Activated CD4-positive, alpha-beta memory T cell treated with anti-CD3 and anti-CD28 coated beads for 36 hours (primary cell): ENCODE measurements around the gene ASIC1. TPM values are rescaled to one million over a fixed set of nuclear protein-coding genes. Genes with fewer than 3 reads are reported as not detected.
A peak's percentile ranks its signal among the peaks of the same experiment; 100 is the strongest.

Experiments used
- CTCF ChIA-PET: fragments of 350-600 bp; sonication (Branson Sonifier 250); formaldehyde crosslinking; loops from one replicate; lab custom pipeline; 2021; ENCODE audit warnings: antibody characterized with exemption, inconsistent platforms; lab: Charles Lee
- POLR2A ChIA-PET: fragments of 350-600 bp; sonication (Branson Sonifier 250); formaldehyde crosslinking; loops from one replicate; lab custom pipeline; 2021; ENCODE audit warnings: antibody characterized with exemption; lab: Charles Lee
- DNase-seq: peaks from one replicate; pipeline ENCODE4 v3.0.0-alpha.2; 2020
- H3K27ac Mint-ChIP-seq: one replicate; pipeline ENCODE4 v1.8.0; 2021; ENCODE audit warnings: mixed read lengths
- H3K27me3 Mint-ChIP-seq: one replicate; pipeline ENCODE4 v1.8.0; 2021; ENCODE audit warnings: mixed read lengths
- H3K36me3 Mint-ChIP-seq: one replicate; pipeline ENCODE4 v1.8.0; 2021; ENCODE audit warnings: mixed read lengths
- H3K4me1 Mint-ChIP-seq: one replicate; pipeline ENCODE4 v1.8.0; 2021; ENCODE audit warnings: low read depth, mixed read lengths
- H3K4me3 Mint-ChIP-seq: one replicate; pipeline ENCODE4 v1.8.0; 2021; ENCODE audit warnings: mild to moderate bottlenecking, mixed read lengths
- H3K9me3 Mint-ChIP-seq: one replicate; pipeline ENCODE4 v1.8.0; 2021; ENCODE audit warnings: mixed read lengths
- intact Hi-C: fragments of 100-400 bp; cut with micrococcal nuclease; formaldehyde crosslinking; loops from one replicate; pipeline ENCODE4 v1.15.1; 2023
- total RNA-seq, 2 experiments: library from RNA; stranded (reverse); gene quantifications; one replicate each; pipeline ENCODE4 v1.2.3, GENCODE V29; 2021

ASIC1 gene
- total RNA-seq, 2 experiments from 2014 or later, result 1.1 to 1.6 TPM

- no peak overlapping the region for H3K27ac Mint-ChIP-seq
- ChIA-PET POLR2A (no interaction called here), CTCF (interaction anchor here (1.2 to 5.2 kb wide), 3 partner anchors 12 to 86 kb away, joined by 4 to 197 read pairs (median 10); no protein-coding TSS in a partner anchor)
- no peaks in the 10 kb centered on the region for H3K9me3 Mint-ChIP-seq
- intact Hi-C loops, result no loop called here
- H3K36me3 Mint-ChIP-seq, result no peaks in the 10 kb centered on the region
- H3K4me1 Mint-ChIP-seq, result peaks cover 16% of the 10 kb centered on the region
- no peak overlapping the region for H3K4me3 Mint-ChIP-seq
- no peak for DNase-seq
- H3K27me3 Mint-ChIP-seq, result peaks cover 56% of the 10 kb centered on the region
Observed at GRCh38 chr12:50052544-50052943, 4.9 kb upstream of the ASIC1 start.

GRCh38 chr12:50052964-50053363 is 4.4 kb upstream of the ASIC1 start:
- H3K27me3 Mint-ChIP-seq, result peaks cover 56% of the 10 kb centered on the region
- intact Hi-C loops, result no loop called here
- CTCF ChIA-PET, result interaction anchor here (0.7 to 5.2 kb wide), 5 partner anchors 13 to 107 kb away, joined by 3 to 197 read pairs (median 10); no protein-coding TSS in a partner anchor
- POLR2A ChIA-PET, result no interaction called here
- H3K9me3 Mint-ChIP-seq, result no peaks in the 10 kb centered on the region
- DNase-seq, result no peak
- H3K27ac Mint-ChIP-seq, result no peak overlapping the region
- H3K36me3 Mint-ChIP-seq, result no peaks in the 10 kb centered on the region
- H3K4me1 Mint-ChIP-seq, result peaks cover 16% of the 10 kb centered on the region
- no peak overlapping the region for H3K4me3 Mint-ChIP-seq

DNA sequence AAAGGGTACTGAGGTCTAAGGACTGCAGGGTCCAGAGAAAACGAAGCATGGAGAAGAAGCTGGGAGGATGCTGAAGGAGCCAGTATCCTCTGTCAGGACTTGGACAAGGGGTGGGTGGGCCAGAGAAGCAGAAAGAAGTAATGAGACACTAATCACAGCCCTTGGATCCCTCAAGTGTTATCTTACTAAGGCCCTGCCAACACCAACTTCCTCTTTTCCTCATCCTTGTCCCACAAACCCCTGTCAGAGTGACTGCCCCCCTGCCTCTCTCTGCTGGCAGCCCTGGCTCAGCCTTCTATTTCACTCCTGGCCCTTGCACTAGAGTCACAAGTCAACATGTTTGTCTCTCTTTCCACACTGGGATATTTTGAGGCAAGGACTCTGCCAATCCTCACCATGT is 3.8 kb upstream of the ASIC1 start:
- peaks cover 58% of the 10 kb centered on the region for H3K27me3 Mint-ChIP-seq
- intact Hi-C loops, result no loop called here

DNA sequence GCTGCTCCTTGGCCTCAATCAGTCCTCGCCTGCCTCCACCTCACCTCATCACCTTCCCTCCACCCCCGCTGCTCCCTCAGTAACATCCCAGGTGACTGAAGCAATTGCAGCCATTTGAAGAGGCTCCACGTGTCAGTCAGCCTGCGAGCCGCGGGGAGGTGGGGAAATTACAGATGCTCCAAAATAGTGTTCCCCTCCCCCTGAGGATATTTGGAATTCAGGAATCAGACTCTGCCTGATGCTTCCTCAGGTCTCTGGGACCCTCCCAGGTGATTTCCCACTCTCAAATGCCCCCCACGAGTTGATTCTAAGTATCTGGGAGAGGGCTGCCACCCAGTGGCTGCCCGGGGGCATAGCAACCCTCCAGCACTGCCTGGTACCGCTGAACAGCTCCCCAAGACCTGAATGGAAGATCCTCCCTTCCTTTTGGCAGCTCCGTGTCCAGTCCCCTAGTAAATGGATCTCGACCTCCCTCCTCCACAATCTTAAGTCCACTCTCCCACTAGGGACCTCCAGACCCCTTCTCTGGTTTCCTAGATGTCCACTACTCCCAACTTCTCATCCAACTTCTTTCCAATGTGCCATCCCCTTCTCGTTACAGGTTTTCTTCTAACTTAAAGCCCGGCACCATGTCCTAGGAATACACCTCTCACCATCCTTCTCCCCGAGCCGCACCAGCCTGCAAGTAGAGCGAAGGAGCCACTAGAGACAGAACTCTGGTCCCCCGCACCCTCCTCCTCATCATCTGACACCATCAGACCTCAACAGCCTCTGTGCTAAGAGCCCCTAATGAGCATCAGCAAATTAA is 1.4 kb upstream of the ASIC1 start:
- intact Hi-C loops, result loop anchor here (1.0 kb wide), 3 partner anchors 17 to 280 kb away; no protein-coding TSS in a partner anchor
- ChIA-PET CTCF (interaction anchor here (0.5 to 5.9 kb wide), 32 partner anchors 8 to 599 kb away, joined by 3 to 197 read pairs (median 4); partner anchors contain the start of genes CERS5, COX14 and RACGAP1), POLR2A (interaction anchor here (0.9 to 1.1 kb wide), 2 partner anchors 13 to 17 kb away, joined by 3 to 4 read pairs; no protein-coding TSS in a partner anchor)
- Mint-ChIP-seq H3K27ac (no peak overlapping the region), H3K36me3 (no peaks in the 10 kb centered on the region), H3K9me3 (no peaks in the 10 kb centered on the region), H3K27me3 (peaks cover 48% of the 10 kb centered on the region), H3K4me1 (peaks cover 24% of the 10 kb centered on the region), H3K4me3 (peak overlapping the region; percentile 31)
- DNase-seq, result peak; percentile 71

More for the DNA sequence above, 3.8 kb upstream of the ASIC1 start:
- Mint-ChIP-seq H3K4me3 (no peak overlapping the region), H3K4me1 (peaks cover 16% of the 10 kb centered on the region), H3K36me3 (no peaks in the 10 kb centered on the region), H3K27ac (no peak overlapping the region), H3K9me3 (no peaks in the 10 kb centered on the region)
- DNase-seq, result no peak
- CTCF ChIA-PET, result interaction anchor here (0.7 to 5.2 kb wide), 5 partner anchors 13 to 108 kb away, joined by 3 to 197 read pairs (median 10); no protein-coding TSS in a partner anchor
- POLR2A ChIA-PET, result no interaction called here

DNA sequence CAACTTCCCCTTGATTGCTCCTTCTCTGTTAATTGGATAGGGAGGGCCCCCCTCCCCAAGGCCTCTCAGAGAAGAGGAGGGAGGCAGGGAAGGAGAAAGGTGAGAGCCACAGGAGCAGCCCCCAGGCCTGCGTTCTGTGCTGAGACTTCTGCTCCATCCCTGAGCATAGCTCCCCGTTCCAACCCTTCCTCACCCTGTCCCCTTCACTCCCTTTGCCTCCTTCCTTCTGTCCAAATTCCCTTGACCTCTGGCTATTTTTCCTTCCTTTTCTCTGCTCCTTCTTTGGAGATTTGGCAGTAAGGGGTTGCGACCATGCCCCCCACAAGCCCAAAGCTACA is 788 bp upstream of the ASIC1 start:
- ChIA-PET CTCF (interaction anchor here (0.5 to 5.9 kb wide), 28 partner anchors 8 to 598 kb away, joined by 3 to 197 read pairs (median 4); partner anchors contain the start of genes CERS5, COX14 and RACGAP1), POLR2A (interaction anchor here (1.1 kb wide), 1 partner anchor 18 kb away, joined by 4 read pairs; no protein-coding TSS in a partner anchor)
- no peak overlapping the region for H3K4me3 Mint-ChIP-seq
- H3K27ac Mint-ChIP-seq, result no peak overlapping the region
- no peak for DNase-seq
- H3K4me1 Mint-ChIP-seq, result peaks cover 24% of the 10 kb centered on the region
- no peaks in the 10 kb centered on the region for H3K9me3 Mint-ChIP-seq
- intact Hi-C loops, result loop anchor here (1.0 kb wide), 3 partner anchors 17 to 280 kb away; no protein-coding TSS in a partner anchor
- no peaks in the 10 kb centered on the region for H3K36me3 Mint-ChIP-seq
- H3K27me3 Mint-ChIP-seq, result peaks cover 46% of the 10 kb centered on the region

- no peaks in the 10 kb centered on the region for H3K36me3 Mint-ChIP-seq
- H3K9me3 Mint-ChIP-seq, result no peaks in the 10 kb centered on the region
- H3K4me1 Mint-ChIP-seq, result peaks cover 24% of the 10 kb centered on the region
- CTCF ChIA-PET, result interaction anchor here (0.6 to 5.9 kb wide), 8 partner anchors 12 to 113 kb away, joined by 3 to 127 read pairs (median 4); no protein-coding TSS in a partner anchor
- DNase-seq, result no peak
- intact Hi-C loops, result no loop called here
- H3K27me3 Mint-ChIP-seq, result peaks cover 36% of the 10 kb centered on the region
- H3K4me3 Mint-ChIP-seq, result peak overlapping the region; percentile 47
- POLR2A ChIA-PET, result no interaction called here
- no peak overlapping the region for H3K27ac Mint-ChIP-seq
Observed at GRCh38 chr12:50057896-50058670, 687 bp downstream of the ASIC1 start.

- Mint-ChIP-seq H3K27ac (no peak overlapping the region), H3K27me3 (peaks cover 34% of the 10 kb centered on the region), H3K4me3 (peak overlapping the region; percentile 24), H3K9me3 (no peaks in the 10 kb centered on the region), H3K36me3 (no peaks in the 10 kb centered on the region), H3K4me1 (peaks cover 24% of the 10 kb centered on the region)
- ChIA-PET CTCF (interaction anchor here (0.6 to 5.9 kb wide), 10 partner anchors 12 to 114 kb away, joined by 3 to 127 read pairs (median 4); no protein-coding TSS in a partner anchor), POLR2A (interaction anchor here (0.6 to 0.7 kb wide), 2 partner anchors 90 to 411 kb away, joined by 3 read pairs; no protein-coding TSS in a partner anchor)
- intact Hi-C loops, result no loop called here
- DNase-seq, result no peak
Observed at GRCh38 chr12:50058743-50059312, 1.4 kb downstream of the ASIC1 start.

GRCh38 chr12:50059440-50060119 is 2.2 kb downstream of the ASIC1 start:
- Mint-ChIP-seq H3K27me3 (peaks cover 33% of the 10 kb centered on the region), H3K4me1 (peaks cover 24% of the 10 kb centered on the region), H3K36me3 (no peaks in the 10 kb centered on the region), H3K9me3 (no peaks in the 10 kb centered on the region), H3K4me3 (no peak overlapping the region), H3K27ac (no peak overlapping the region)
- CTCF ChIA-PET, result interaction anchor here (1.0 to 5.9 kb wide), 8 partner anchors 11 to 92 kb away, joined by 3 to 127 read pairs (median 6); no protein-coding TSS in a partner anchor
- peak; percentile 67 for DNase-seq
- POLR2A ChIA-PET, result interaction anchor here (0.6 to 0.7 kb wide), 2 partner anchors 91 to 410 kb away, joined by 3 read pairs; no protein-coding TSS in a partner anchor
- intact Hi-C loops, result no loop called here

DNA sequence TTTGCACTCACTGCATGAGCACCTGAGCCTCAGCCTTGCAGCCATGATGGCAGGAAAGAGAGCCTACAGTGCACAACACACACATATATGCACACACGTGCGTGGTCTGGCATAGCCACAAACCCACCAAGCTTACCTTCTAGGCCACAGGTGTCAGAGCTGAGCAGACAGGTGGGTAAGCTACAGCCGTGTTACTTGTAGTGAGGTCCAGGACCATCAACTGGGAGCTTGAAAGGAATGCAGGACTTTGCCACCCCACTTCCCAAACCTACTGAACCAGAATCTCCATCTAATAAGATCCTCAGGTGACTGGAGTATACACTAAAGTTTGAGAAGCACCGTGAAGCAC is 2.7 kb downstream of the ASIC1 start:
- intact Hi-C loops, result no loop called here
- POLR2A ChIA-PET, result no interaction called here
- H3K27ac Mint-ChIP-seq, result no peak overlapping the region

DNA sequence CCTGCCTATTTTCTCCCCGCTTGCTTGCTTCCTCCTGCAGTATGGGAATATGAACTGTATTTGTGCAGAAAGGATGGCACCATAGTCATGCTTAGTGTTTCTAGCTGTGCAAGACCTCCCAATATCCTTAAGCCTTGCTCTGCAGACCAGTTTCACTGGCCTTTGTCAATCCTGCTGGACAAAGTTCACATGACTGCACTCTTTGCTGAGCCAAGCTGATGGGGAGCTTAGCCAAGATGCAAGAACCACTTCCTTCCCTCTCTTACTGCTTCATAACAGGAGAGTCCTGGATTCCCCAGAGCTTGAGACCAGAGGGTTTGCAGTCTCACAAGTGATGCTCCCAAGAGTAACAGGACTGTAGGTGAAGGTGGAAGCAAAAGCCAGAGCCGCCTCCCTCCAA is 3.8 kb downstream of the ASIC1 start:
- Mint-ChIP-seq H3K36me3 (no peaks in the 10 kb centered on the region), H3K9me3 (no peaks in the 10 kb centered on the region), H3K4me1 (peaks cover 17% of the 10 kb centered on the region), H3K27me3 (peaks cover 27% of the 10 kb centered on the region), H3K27ac (no peak overlapping the region), H3K4me3 (no peak overlapping the region)
- intact Hi-C loops, result no loop called here
- no peak for DNase-seq
- ChIA-PET CTCF (interaction anchor here (1.0 to 15.4 kb wide), 5 partner anchors 9 to 94 kb away, joined by 3 to 259 read pairs (median 12); no protein-coding TSS in a partner anchor), POLR2A (no interaction called here)

More for the DNA sequence above, 2.7 kb downstream of the ASIC1 start:
- H3K9me3 Mint-ChIP-seq, result no peaks in the 10 kb centered on the region
- peaks cover 33% of the 10 kb centered on the region for H3K27me3 Mint-ChIP-seq
- peaks cover 24% of the 10 kb centered on the region for H3K4me1 Mint-ChIP-seq
- CTCF ChIA-PET, result interaction anchor here (1.0 to 5.9 kb wide), 6 partner anchors 10 to 92 kb away, joined by 3 to 127 read pairs (median 8); no protein-coding TSS in a partner anchor
- no peak for DNase-seq
- no peak overlapping the region for H3K4me3 Mint-ChIP-seq
- no peaks in the 10 kb centered on the region for H3K36me3 Mint-ChIP-seq
